GM12873 (cell line): ENCODE data around the gene FBL.

ENCODE experiments used
- CTCF ChIP-seq: IDR thresholded peaks from 2 replicates; pipeline ENCODE4 v1.5.1; 2012; ENCODE audit warnings: low read depth, mild to moderate bottlenecking, moderate library complexity, low read length, control low read depth; ENCODE audit not compliant: insufficient read depth; ENCODE audit errors: missing control alignments

FBL gene

GRCh38 chr19:39864118-39864517 lies 17.9 kb upstream of the FBL start:
- no peak for TF ChIP-seq CTCF

- TF ChIP-seq CTCF = no peak
These were observed 12.4 kb upstream of the FBL start for GRCh38 chr19:39858541-39858940.

GRCh38 chr19:39852882-39853281 lies 6.7 kb upstream of the FBL start:
- no peak for TF ChIP-seq CTCF

- TF ChIP-seq CTCF = no peak
These were observed 4.7 kb upstream of the FBL start for GRCh38 chr19:39850892-39851291.

- no peak for TF ChIP-seq CTCF
These were observed 2.2 kb upstream of the FBL start for GRCh38 chr19:39848392-39848791.

- no peak for TF ChIP-seq CTCF
These were observed 1.3 kb upstream of the FBL start for GRCh38 chr19:39847525-39847924.

GRCh38 chr19:39846678-39847486 lies 703 bp upstream of the FBL start:
- no peak for TF ChIP-seq CTCF
